ENCODE measurements around the gene SLC5A3.

- TF ChIP-seq EP300 (IDR thresholded peaks at IDR 0.05; ENCODE audit: borderline replicate concordance) (no peak), MAX (IDR thresholded peaks at IDR 0.05) (no peak), CEBPB (IDR thresholded peaks at IDR 0.05) (no peak), REST (IDR thresholded peaks at IDR 0.05; ENCODE audit: low read depth) (no peak), YY1 (IDR thresholded peaks at IDR 0.05; ENCODE audit: low read depth) (no peak), CREB1 (IDR thresholded peaks at IDR 0.05; ENCODE audit: low read depth) (no peak), TAF1 (IDR thresholded peaks at IDR 0.05; ENCODE audit: low read depth) (no peak), USF1 (IDR thresholded peaks at IDR 0.05) (no peak), RAD21 (IDR thresholded peaks at IDR 0.05; ENCODE audit: low read depth) (no peak), TCF12 (IDR thresholded peaks at IDR 0.05; ENCODE audit: low read depth) (no peak), NFIC (IDR thresholded peaks at IDR 0.05) (no peak), ZBTB7A (IDR thresholded peaks at IDR 0.05; ENCODE audit: low read depth) (no peak), EGR1 (IDR thresholded peaks at IDR 0.05) (no peak), TEAD4 (IDR thresholded peaks at IDR 0.05) (no peak)
Measured at GRCh38 chr21:34077888-34078287, 4.5 kb downstream of the SLC5A3 start.
